K562 (cell line): ENCODE results near the gene WASL. TPM values are rescaled to one million over a fixed set of nuclear protein-coding genes. Genes with fewer than 3 reads are reported as not detected.
A peak's percentile ranks its signal among the peaks of the same experiment; 100 is the strongest.

Source experiments
- ATAC-seq: fragments of 200-7000 bp; cut with Tn5 transposase; 3 replicates; pipeline ENCODE4 v1.9.1; 2020; ENCODE audit warnings: moderate library complexity
- BruUV-seq: library from RNA; stranded (reverse); fragments of 400-500 nt; replicated peaks from 2 replicates; lab custom pipeline; 2021; lab: Mats Ljungman, UMichigan
- CTCF ChIA-PET: fragments of 300-600 bp; formaldehyde crosslinking; extraction: SDS; loops from one replicate; lab custom pipeline; 2021; ENCODE audit warnings: low intra/inter-chr PET ratio; lab: Yijun Ruan, JAX
- POLR2A ChIA-PET: fragments of 300-600, 350-650 bp; sonication (Branson Sonifier 250); formaldehyde crosslinking; extraction: SDS; loops from one replicate; lab custom pipeline; 2021; ENCODE audit warnings: antibody characterized with exemption, inconsistent platforms; lab: Yijun Ruan, JAX
- DNase-seq, 4 experiments: peaks; one replicate each; pipeline versions ENCODE4 v3.0.0 to v3.0.0-alpha.2; 2011 to 2018; ENCODE audit warnings: low spot score in 3 of 4, mixed read lengths in 3 of 4; ENCODE audit errors: extremely low read depth in 1 of 4
- FAIRE-seq: peaks from 2 replicates; lab custom pipeline; 2011; peaks lifted over from hg19 to GRCh38; lab: Jason Lieb, UNC
- H2AFZ ChIP-seq: 2 replicates; pipeline ENCODE4 v1.6.0; 2011; ENCODE audit warnings: low read depth, low read length, control low read depth, inconsistent platforms
- H3K27ac ChIP-seq: fragments of 200-600 bp; 3 replicates; pipeline ENCODE4 v1.8.0; 2011; ENCODE audit warnings: low read depth, mild to moderate bottlenecking, control low read depth, inconsistent platforms, low read length, moderate library complexity, mixed read lengths; ENCODE audit errors: extremely low read depth
- H3K27me3 ChIP-seq, 2 experiments: fragments of 300-600 bp in 1 of 2; 2 replicates in 1 of 2; 3 replicates in 1 of 2; pipeline versions ENCODE4 v1.6.0 to v1.8.0; 2011; ENCODE audit warnings: inconsistent platforms in 2 of 2, low read length in 2 of 2, mild to moderate bottlenecking in 1 of 2, mixed read lengths in 1 of 2, moderate library complexity in 1 of 2; ENCODE audit not compliant: control insufficient read depth in 2 of 2, insufficient read depth in 2 of 2
- H3K36me3 ChIP-seq: fragments of 300-600 bp; 3 replicates; pipeline ENCODE4 v1.8.0; 2011; ENCODE audit warnings: mild to moderate bottlenecking, low read length, inconsistent platforms; ENCODE audit not compliant: control insufficient read depth, insufficient read depth
- H3K4me1 ChIP-seq, 2 experiments: fragments of 200-600 bp in 1 of 2; replicated peaks in 1 of 2; 2 replicates in 1 of 2; 3 replicates in 1 of 2; pipeline versions ENCODE4 v1.5.1 to v1.8.0; 2011; ENCODE audit warnings: inconsistent platforms in 2 of 2, low read length in 2 of 2, mild to moderate bottlenecking in 1 of 2, mixed read lengths in 1 of 2, moderate library complexity in 1 of 2; ENCODE audit not compliant: control insufficient read depth in 2 of 2, insufficient read depth in 2 of 2
- H3K4me2 ChIP-seq: 2 replicates; pipeline ENCODE4 v1.6.1; 2011; ENCODE audit warnings: low read length, control low read depth, inconsistent platforms, mixed read lengths; ENCODE audit not compliant: insufficient read depth
- H3K4me3 ChIP-seq: fragments of 200-600 bp; sonication (generic), shearing (Covaris generic); 2 replicates; pipeline ENCODE4 v1.5.1; 2016; ENCODE audit warnings: control low read depth, inconsistent platforms
- H3K79me2 ChIP-seq: fragments of 200-600 bp; 3 replicates; pipeline ENCODE4 v1.8.0; 2011; ENCODE audit warnings: low read length, inconsistent platforms; ENCODE audit not compliant: control insufficient read depth, insufficient read depth
- H3K9ac ChIP-seq, 2 experiments: 2 replicates each; pipeline versions ENCODE4 v1.6.0 to v1.6.1; 2011; ENCODE audit warnings: low read depth in 2 of 2, low read length in 2 of 2, control low read depth in 1 of 2, inconsistent platforms in 1 of 2, mild to moderate bottlenecking in 1 of 2, mixed read lengths in 1 of 2; ENCODE audit not compliant: insufficient read depth in 1 of 2
- H3K9me1 ChIP-seq: one replicate; pipeline ENCODE4 v1.6.0; 2011; ENCODE audit warnings: inconsistent platforms, mild to moderate bottlenecking, low read length, moderate library complexity; ENCODE audit not compliant: control insufficient read depth, insufficient read depth
- H3K9me3 ChIP-seq: replicated peaks from 2 replicates; pipeline ENCODE4 v1.5.1; 2011; ENCODE audit warnings: low read depth, low read length, inconsistent platforms; ENCODE audit not compliant: control insufficient read depth, insufficient read depth
- H4K20me1 ChIP-seq: replicated peaks from 2 replicates; pipeline ENCODE4 v1.6.1; 2011; ENCODE audit warnings: low read length, inconsistent platforms, mixed read lengths; ENCODE audit not compliant: control insufficient read depth, insufficient read depth
- BACH1 ChIP-seq: fragments of 200-800 bp; sonication (Bioruptor generic); IDR thresholded peaks from 2 replicates; pipeline ENCODE4 v1.6.1; 2016; ENCODE audit warnings: missing genetic modification characterization, missing compliant biosample characterization
- CCAR2 ChIP-seq: fragments of 200-400 bp; formaldehyde crosslinking; IDR thresholded peaks from 2 replicates; pipeline ENCODE4 v1.6.1; 2017; ENCODE audit warnings: mild to moderate bottlenecking, low read depth, low read length
- E2F3 ChIP-seq: fragments of 250-450 bp; sonication (Bioruptor Pico); IDR thresholded peaks from 2 replicates; pipeline ENCODE4 v1.4.0; 2020; ENCODE audit warnings: mild to moderate bottlenecking
- EWSR1 ChIP-seq: fragments of 450-650 bp; IDR thresholded peaks from 2 replicates; pipeline ENCODE4 v1.6.1; 2018; ENCODE audit warnings: borderline replicate concordance, mild to moderate bottlenecking, low read depth, moderate library complexity; ENCODE audit not compliant: partially characterized antibody
- HDAC2 ChIP-seq: fragments of 450-650 bp; IDR thresholded peaks from 2 replicates; pipeline ENCODE4 v1.6.1; 2016; ENCODE audit warnings: mild to moderate bottlenecking
- HLTF ChIP-seq: fragments of 450-650 bp; IDR thresholded peaks from 2 replicates; pipeline ENCODE4 v1.6.1; 2016
- JUN ChIP-seq, 2 experiments: sonication (generic) in 1 of 2; formaldehyde crosslinking in 1 of 2; IDR thresholded peaks; 2 replicates each; pipeline versions ENCODE4 v1.6.1 to v1.8.0; 2012 to 2022; ENCODE audit warnings: borderline replicate concordance in 2 of 2, mild to moderate bottlenecking in 2 of 2, improper control_type of control experiment in 1 of 2, low read depth in 1 of 2, low read length in 1 of 2, missing genetic modification reagents in 1 of 2
- MCM7 ChIP-seq, 2 experiments: fragments of 450-650 bp; IDR thresholded peaks; 2 replicates each; pipeline ENCODE4 v1.6.1; 2016 to 2018
- PBX2 ChIP-seq, 2 experiments: IDR thresholded peaks in 1 of 2; conservative IDR thresholded peaks in 1 of 2; 2 replicates each; pipeline ENCODE4 v1.6.1; 2016; ENCODE audit warnings: low read depth in 2 of 2, mild to moderate bottlenecking in 1 of 2, missing compliant biosample characterization in 1 of 2, missing genetic modification characterization in 1 of 2, moderate library complexity in 1 of 2
- ZFP30 ChIP-seq: fragments of 250-450 bp; sonication (Bioruptor Pico); IDR thresholded peaks from 2 replicates; pipeline ENCODE4 v1.8.0; 2022; ENCODE audit warnings: moderate library complexity, mild to moderate bottlenecking, inconsistent platforms, borderline replicate concordance
- ZNF324 ChIP-seq: fragments of 250-450 bp; sonication (Bioruptor Pico); IDR thresholded peaks from 2 replicates; pipeline ENCODE4 v1.4.0; 2020; ENCODE audit warnings: mild to moderate bottlenecking
- ZNF444 ChIP-seq: fragments of 250-450 bp; sonication (Bioruptor Pico); IDR thresholded peaks from 2 replicates; pipeline ENCODE4 v1.4.0; 2020; ENCODE audit warnings: mild to moderate bottlenecking, moderate library complexity
- ZSCAN29 ChIP-seq: fragments of 450-650 bp; IDR thresholded peaks from 2 replicates; pipeline ENCODE4 v1.6.1; 2017
- WGBS: fragments of 100-300 bp; shearing (Covaris generic); methylation state at CpG from one replicate; pipeline ENCODE4 v1.1.6; 2016; ENCODE audit warnings: low coverage, mixed read lengths; ENCODE audit not compliant: insufficient coverage; ENCODE audit errors: missing lambda C conversion rate; 5-methylcytosine and 5-hydroxymethylcytosine counted together
- in situ Hi-C: fragments of 300-500 bp; cut with MboI; formaldehyde crosslinking; loops from 4 replicates; pipeline ENCODE4 v1.15.0; 2018; ENCODE audit warnings: inconsistent platforms, mixed read lengths
- intact Hi-C: fragments of 100-400 bp; cut with micrococcal nuclease; formaldehyde crosslinking; loops from 2 replicates; pipeline ENCODE4 v1.14.2; 2022
- polyA plus RNA-seq, 8 experiments: library from polyadenylated mRNA; depleted of rRNA in 4 of 8; stranded (reverse) in 5 of 8; unstranded in 3 of 8; fragments of >200 nt; fragmentation: Nextera tagmentation in 2 of 8; fragmentation: Illumina TruSeq in 1 of 8; extraction: Ambion mirVana in 2 of 8; extraction: Trizol in 1 of 8; gene quantifications; 2 replicates each; pipeline versions ENCODE4 v1.2.1 to v1.2.3, GENCODE V29; 2011 to 2014; ENCODE audit warnings: inconsistent platforms in 1 of 8, missing spikeins in 1 of 8
- total RNA-seq, 7 experiments: library from RNA; depleted of rRNA in 6 of 7; stranded (reverse); fragments of >200 nt in 6 of 7; fragmentation: Illumina TruSeq in 2 of 7; extraction: Trizol in 2 of 7; gene quantifications; 2 replicates each; pipeline versions ENCODE4 v1.2.1 to v1.2.3, GENCODE V29; 2011 to 2021; ENCODE audit warnings: low replicate concordance in 1 of 7

The WASL gene
- total and polyA plus RNA-seq, 9 of the 15 experiments (the other 6 are each of a cell fraction or from before 2014, with no cell fraction given): 3.2 to 13.9 (median 8.3) TPM

- no peak for FAIRE-seq
- in situ Hi-C loops: no loop called here
- BruUV-seq: no TSS peak
- TF ChIP-seq JUN (IDR thresholded peaks at IDR 0.05; ENCODE audit: borderline replicate concordance, low read depth, low read length) (no peak), JUN (CRISPR knock-in tag; IDR thresholded peaks at IDR 0.05; ENCODE audit: borderline replicate concordance) (no peak), HLTF (no peak), HDAC2 (no peak), CCAR2 (no peak), ZNF444 (no peak), EWSR1 (no peak), PBX2 (CRISPR knock-in tag; IDR thresholded peaks at IDR 0.05; ENCODE audit: low read depth) (no peak), PBX2 (tag; conservative IDR thresholded peaks at IDR 0.05; ENCODE audit: low read depth) (0 out of 2 replicates have a peak, but pooled peaks have one; percentile 14), BACH1 (peak; percentile 65; the same call in 1 of the 2 replicates), ZFP30 (CRISPR knock-in tag) (no peak), ZNF324 (no peak), ZSCAN29 (no peak), MCM7 (IDR thresholded peaks at IDR 0.05) (no peak), E2F3 (peak; percentile 60; the same call in 1 of the 2 replicates)
Measured at GRCh38 chr7:123647106-123647730, 101.6 kb downstream of the WASL start.

More at GRCh38 chr7:123647106-123647730, 101.6 kb downstream of the WASL start:
- no peak overlapping the region for H3K9ac ChIP-seq
- H3K79me2 ChIP-seq: no peaks in the 10 kb centered on the region
- ChIA-PET POLR2A (interaction anchor here (1.9 kb wide), 1 partner anchor 9 kb away, joined by 4 read pairs; no protein-coding TSS in a partner anchor), CTCF (no interaction called here)
- peaks cover 0 to 14% of the 10 kb centered on the region in 2 experiments; a peak in 2 of 5 replicates for H3K27me3 ChIP-seq
- no peaks in the 10 kb centered on the region; a peak in 1 of 5 replicates for H3K4me1 ChIP-seq
- H3K9me1 ChIP-seq: no peaks in the 10 kb centered on the region
- intact Hi-C loops: no loop called here
- no peaks in the 10 kb centered on the region for H4K20me1 ChIP-seq
- no peaks in the 10 kb centered on the region for H3K36me3 ChIP-seq
- no peaks in the 10 kb centered on the region for H3K9me3 ChIP-seq
- DNase-seq (no peak), ATAC-seq (no peak)
- no peak overlapping the region for H3K27ac ChIP-seq
- 2% methylated on average over 7 of the region's 7 CpGs for WGBS
- no peak overlapping the region for H2AFZ ChIP-seq
- no peak overlapping the region for H3K4me2 ChIP-seq
- no peak overlapping the region for H3K4me3 ChIP-seq
